CD14-positive monocyte (primary cell): ENCODE measurements around the gene CLEC1B. TPM values are rescaled to one million over a fixed set of nuclear protein-coding genes. Genes with fewer than 3 reads are reported as not detected.

Source experiments
- DNase-seq, 3 donors: peaks; one replicate each; pipeline ENCODE4 v3.0.0-alpha.2; 2011 to 2022
- H2AFZ ChIP-seq: 2 replicates; pipeline ENCODE4 v1.6.0; 2012; ENCODE audit warnings: mild to moderate bottlenecking, low read depth, low read length, inconsistent platforms; ENCODE audit not compliant: insufficient read depth, poor library complexity, severe bottlenecking
- H3K27ac ChIP-seq, 2 donors: 1 replicate in 1 of 2; 2 replicates in 1 of 2; pipeline ENCODE4 v1.5.1; 2012 to 2013; ENCODE audit warnings: low read length in 2 of 2, control low read depth in 1 of 2, inconsistent platforms in 1 of 2, low read depth in 1 of 2, mild to moderate bottlenecking in 1 of 2
- H3K27me3 ChIP-seq, 2 donors: one replicate each; pipeline versions ENCODE4 v1.6.0 to v1.6.1; 2011 to 2013; ENCODE audit warnings: low read length in 2 of 2; ENCODE audit not compliant: control insufficient read depth in 2 of 2, insufficient read depth in 2 of 2
- H3K36me3 ChIP-seq, 2 donors: replicated peaks in 1 of 2; 1 replicate in 1 of 2; 2 replicates in 1 of 2; pipeline versions ENCODE4 v1.5.1 to v1.6.1; 2012 to 2013; ENCODE audit warnings: low read length in 2 of 2, control low read depth in 1 of 2, inconsistent platforms in 1 of 2, mild to moderate bottlenecking in 1 of 2; ENCODE audit not compliant: insufficient read depth in 2 of 2, control insufficient read depth in 1 of 2
- H3K4me1 ChIP-seq, 2 donors: 1 replicate in 1 of 2; 2 replicates in 1 of 2; pipeline versions ENCODE4 v1.5.1 to v1.6.1; 2012 to 2013; ENCODE audit warnings: low read length in 2 of 2, control low read depth in 1 of 2, inconsistent platforms in 1 of 2, mild to moderate bottlenecking in 1 of 2, moderate library complexity in 1 of 2; ENCODE audit not compliant: insufficient read depth in 2 of 2, control insufficient read depth in 1 of 2
- H3K4me2 ChIP-seq: replicated peaks from 2 replicates; pipeline ENCODE3; 2012; ENCODE audit warnings: low read length, moderate library complexity, mild to moderate bottlenecking; ENCODE audit not compliant: poor library complexity, severe bottlenecking; ENCODE audit errors: extremely low read depth
- H3K4me3 ChIP-seq, 3 experiments: fragments of 200-600 bp in 1 of 3; sonication (generic) in 1 of 3; replicated peaks in 1 of 3; 1 replicate in 2 of 3; 2 replicates in 1 of 3; pipeline ENCODE4 v1.5.1; 2011 to 2013; ENCODE audit warnings: low read length in 3 of 3, mild to moderate bottlenecking in 3 of 3, control low read depth in 2 of 3, low read depth in 2 of 3, inconsistent platforms in 1 of 3, moderate library complexity in 1 of 3
- H3K79me2 ChIP-seq: 2 replicates; pipeline ENCODE4 v1.6.0; 2012; ENCODE audit warnings: mild to moderate bottlenecking, control low read depth, inconsistent platforms, low read length, moderate library complexity; ENCODE audit not compliant: insufficient read depth
- H3K9ac ChIP-seq: 2 replicates; pipeline ENCODE4 v1.6.0; 2017; ENCODE audit warnings: low read length, mild to moderate bottlenecking; ENCODE audit not compliant: insufficient read depth, poor library complexity, severe bottlenecking
- H3K9me3 ChIP-seq, 2 donors: replicated peaks in 1 of 2; 1 replicate in 1 of 2; 2 replicates in 1 of 2; pipeline versions ENCODE4 v1.5.1 to v1.6.1; 2012 to 2013; ENCODE audit warnings: low read length in 2 of 2, control low read depth in 1 of 2; ENCODE audit not compliant: control insufficient read depth in 1 of 2, insufficient read depth in 1 of 2
- H4K20me1 ChIP-seq: 2 replicates; pipeline ENCODE4 v1.6.0; 2012; ENCODE audit warnings: mild to moderate bottlenecking, low read length, control low read depth, moderate library complexity; ENCODE audit not compliant: insufficient read depth
- H3K27ac Mint-ChIP-seq, 7 donors: one replicate each; pipeline ENCODE4 v1.8.0; 2020; ENCODE audit warnings: mild to moderate bottlenecking in 7 of 7, mixed read lengths in 7 of 7, moderate library complexity in 6 of 7, inconsistent platforms in 2 of 7
- H3K27me3 Mint-ChIP-seq, 3 donors: one replicate each; pipeline ENCODE4 v1.8.0; 2021 to 2022; ENCODE audit warnings: low read depth in 3 of 3, mild to moderate bottlenecking in 3 of 3, mixed read lengths in 3 of 3, moderate library complexity in 3 of 3, inconsistent platforms in 1 of 3
- H3K36me3 Mint-ChIP-seq, 2 donors: one replicate each; pipeline ENCODE4 v1.8.0; 2020; ENCODE audit warnings: mixed read lengths in 2 of 2, inconsistent platforms in 1 of 2, mild to moderate bottlenecking in 1 of 2
- H3K4me1 Mint-ChIP-seq: one replicate; pipeline ENCODE4 v1.8.0; 2020; ENCODE audit warnings: mild to moderate bottlenecking, mixed read lengths
- H3K4me3 Mint-ChIP-seq, 2 donors: one replicate each; pipeline ENCODE4 v1.8.0; 2020; ENCODE audit warnings: mild to moderate bottlenecking in 2 of 2, mixed read lengths in 2 of 2, moderate library complexity in 1 of 2
- H3K9me3 Mint-ChIP-seq, 7 donors: one replicate each; pipeline ENCODE4 v1.8.0; 2020 to 2022; ENCODE audit warnings: mixed read lengths in 7 of 7, mild to moderate bottlenecking in 6 of 7, moderate library complexity in 6 of 7, inconsistent platforms in 2 of 7
- CTCF ChIP-seq: fragments of 200-600 bp; IDR thresholded peaks from one replicate; pipeline ENCODE4 v1.8.0; 2022; ENCODE audit warnings: antibody characterized with exemption, mild to moderate bottlenecking
- WGBS: methylation state at CpG from one replicate; pipeline ENCODE4 v1.1.5; 2013; ENCODE audit warnings: missing lambda C conversion rate; ENCODE audit not compliant: insufficient coverage; 5-methylcytosine and 5-hydroxymethylcytosine counted together
- intact Hi-C, 2 donors: fragments of 100-400 bp; cut with micrococcal nuclease; formaldehyde crosslinking; loops; one replicate each; pipeline versions ENCODE4 v1.15.0 to v1.15.1; 2023
- polyA plus RNA-seq, 3 donors: library from polyadenylated mRNA; depleted of rRNA in 1 of 3; unstranded in 2 of 3; stranded (reverse) in 1 of 3; fragments of 300-500 nt in 2 of 3; fragments of >200 nt in 1 of 3; fragmentation: Illumina TruSeq in 2 of 3; gene quantifications; 1 replicate in 2 of 3; 2 replicates in 1 of 3; pipeline ENCODE4 v1.2.3, GENCODE V29; 2012 to 2021

CLEC1B gene
- polyA plus RNA-seq, 3 donors: 3.5 to 3.9 TPM; not detected in 1

GRCh38 chr12:9943240-9943639, 55.7 kb downstream of the CLEC1B start:
- H4K20me1 ChIP-seq: no peaks in the 10 kb centered on the region
- Mint-ChIP-seq H3K27me3 (peaks cover 0 to 6% (median 0%) of the 10 kb centered on the region in 3 donors), H3K27ac (peak overlapping the region; percentile 55 to 91 (median 79)), H3K9me3 (peaks cover 0 to 2% (median 0%) of the 10 kb centered on the region in 7 donors), H3K4me1 (peaks cover 74% of the 10 kb centered on the region), H3K4me3 (peak overlapping the region; percentile 84 to 87), H3K36me3 (peaks cover 0 to 16% of the 10 kb centered on the region in 2 donors)
- peak overlapping the region; percentile 59 for H3K4me2 ChIP-seq
- no peaks in the 10 kb centered on the region for H3K9me3 ChIP-seq
- H3K4me1 ChIP-seq: peaks cover 34 to 63% of the 10 kb centered on the region in 2 donors
- peak overlapping the region; percentile 24 for H3K9ac ChIP-seq
- no peaks in the 10 kb centered on the region for H3K36me3 ChIP-seq
- peaks cover 38% of the 10 kb centered on the region for H3K79me2 ChIP-seq
- 69% methylated on average over 4 of the region's 19 CpGs for WGBS
- no peak for TF ChIP-seq CTCF
- H3K27me3 ChIP-seq: no peaks in the 10 kb centered on the region
- H3K4me3 ChIP-seq: peak overlapping the region; percentile 29 to 70 (median 32)
- DNase-seq: peak in 2 of 3 donors; percentile 30 to 56
- intact Hi-C loops: loop anchor here (5.0 to 10.0 kb wide), 4 partner anchors 34 to 192 kb away; partner anchors contain the start of genes CLEC7A (in 2 of the 2) and CLEC2B (in 1 of the 2)
- H2AFZ ChIP-seq: peak overlapping the region; percentile 51
- H3K27ac ChIP-seq: peak overlapping the region in 1 of 2 donors; percentile 63

Other genes starting within 250 kb of the CLEC1B start
- gene CD69, start 238.2 kb downstream of the CLEC1B start, polyA plus RNA-seq: 10 to 100 TPM in 1 of 3 donors, 1 to 10 TPM in 2; 5.8 to 12.4 (median 6.0) TPM
- gene KLRF1, start 171.6 kb downstream of the CLEC1B start, polyA plus RNA-seq: 1 to 10 TPM in 2 of 3 donors, under 1 TPM in 1; 0.45 to 2.2 (median 1.0) TPM
- 10 to 100 TPM; 52.1 to 80.3 (median 59.4) TPM for gene CLEC2B, start 129.8 kb downstream of the CLEC1B start, polyA plus RNA-seq
- gene KLRF2, start 117.6 kb downstream of the CLEC1B start, polyA plus RNA-seq: not detected
- not detected for gene CLEC2A, start 66.8 kb downstream of the CLEC1B start, polyA plus RNA-seq
- gene CLEC12A, start 27.7 kb downstream of the CLEC1B start, polyA plus RNA-seq: 100 to 1,000 TPM; 356 to 441 (median 412) TPM
- gene CLEC12B, start 11.5 kb upstream of the CLEC1B start, polyA plus RNA-seq: 10 to 100 TPM in 1 of 3 donors, under 1 TPM in 1, not detected in 1; 0.14 to 76.6 TPM
- under 1 TPM in 2 of 3 donors, not detected in 1; 0.07 to 0.59 TPM for gene CLEC9A, start 31.6 kb upstream of the CLEC1B start, polyA plus RNA-seq
- 1 to 10 TPM in 2 of 3 donors, under 1 TPM in 1; 0.90 to 7.9 (median 1.1) TPM for gene CLEC1A, start 99.9 kb upstream of the CLEC1B start, polyA plus RNA-seq
- gene CLEC7A, start 131.1 kb upstream of the CLEC1B start, polyA plus RNA-seq: 100 to 1,000 TPM; 235 to 809 (median 304) TPM
- gene OLR1, start 173.0 kb upstream of the CLEC1B start, polyA plus RNA-seq: 10 to 100 TPM in 1 of 3 donors, under 1 TPM in 2; 0.88 to 12.9 (median 0.99) TPM
- gene TMEM52B, start 179.9 kb upstream of the CLEC1B start, polyA plus RNA-seq: 1 to 10 TPM in 1 of 3 donors, under 1 TPM in 2; 0.54 to 2.4 (median 0.58) TPM
- gene GABARAPL1, start 213.8 kb upstream of the CLEC1B start, polyA plus RNA-seq: 100 to 1,000 TPM in 1 of 3 donors, 10 to 100 TPM in 2; 13.1 to 291 (median 15.5) TPM